Daoy (cell line): ENCODE results near the gene SFT2D2. TPM values are rescaled to one million over a fixed set of nuclear protein-coding genes. Genes with fewer than 3 reads are reported as not detected.

ENCODE experiments used
- total RNA-seq: library from RNA; depleted of rRNA; stranded (reverse); fragments of >200 nt; shearing (Covaris generic); gene quantifications from 2 replicates; pipeline ENCODE4 v1.2.3, GENCODE V29; 2014; rRNA removed

Gene SFT2D2
- total RNA-seq, 1 experiment from 2014 or later, result 14.2 TPM

Other genes starting within 250 kb of the SFT2D2 start
- 8.8 and 8.9 TPM in 2 replicates for gene GPR161, start 89.1 kb upstream of the SFT2D2 start, total RNA-seq
- gene TIPRL, start 47.0 kb upstream of the SFT2D2 start, total RNA-seq, result 65.4 and 66.2 TPM in 2 replicates
- gene TBX19, start 54.9 kb downstream of the SFT2D2 start, total RNA-seq, result 0.57 and 1.1 TPM in 2 replicates